SK-N-SH treated with all-trans-retinoic acid at 6 μM for 48 hours (cell line): ENCODE results near the gene AATF.

Experiments used
- ATAC-seq: fragments of 200-7000 bp; cut with Tn5 transposase; 3 replicates; pipeline ENCODE4 v1.9.1; 2020; ENCODE audit warnings: mild to moderate bottlenecking, moderate library complexity
- ARNTL ChIP-seq: fragments of 450-650 bp; formaldehyde crosslinking; IDR thresholded peaks from 2 replicates; pipeline ENCODE4 v1.5.0; 2020; ENCODE audit warnings: low read depth, mild to moderate bottlenecking, moderate library complexity, borderline replicate concordance
- BACH2 ChIP-seq: fragments of 250-450 bp; sonication (Bioruptor Pico); IDR thresholded peaks from 2 replicates; pipeline ENCODE4 v1.9.0; 2021; ENCODE audit warnings: mild to moderate bottlenecking, borderline replicate concordance
- CREB5 ChIP-seq: fragments of 250-450 bp; sonication (Bioruptor Pico); IDR thresholded peaks from 2 replicates; pipeline ENCODE4 v1.5.1; 2020; ENCODE audit warnings: low read depth, mild to moderate bottlenecking, moderate library complexity
- CSDC2 ChIP-seq: fragments of 250-450 bp; sonication (Bioruptor Pico); IDR thresholded peaks from 2 replicates; pipeline ENCODE4 v1.5.0; 2020; ENCODE audit warnings: mild to moderate bottlenecking, moderate library complexity
- ESRRG ChIP-seq: fragments of 250-450 bp; sonication (Bioruptor Pico); IDR thresholded peaks from 2 replicates; pipeline ENCODE4 v1.6.1; 2021; ENCODE audit warnings: mild to moderate bottlenecking
- GLIS3 ChIP-seq: fragments of 250-450 bp; sonication (Bioruptor Pico); IDR thresholded peaks from 2 replicates; pipeline ENCODE4 v1.5.0; 2020; ENCODE audit warnings: mild to moderate bottlenecking, moderate library complexity
- ISL1 ChIP-seq: fragments of 250-450 bp; sonication (Bioruptor Pico); IDR thresholded peaks from 2 replicates; pipeline ENCODE4 v2.1.2; 2022; ENCODE audit warnings: mild to moderate bottlenecking, moderate library complexity
- OSR1 ChIP-seq: fragments of 250-450 bp; sonication (Bioruptor Pico); IDR thresholded peaks from 2 replicates; pipeline ENCODE4 v1.8.0; 2022; ENCODE audit warnings: moderate library complexity, mild to moderate bottlenecking, inconsistent platforms
- PATZ1 ChIP-seq: fragments of 250-450 bp; sonication (Bioruptor Pico); IDR thresholded peaks from 2 replicates; pipeline ENCODE4 v1.8.0; 2020; ENCODE audit warnings: mild to moderate bottlenecking, moderate library complexity, borderline replicate concordance
- POU6F1 ChIP-seq: fragments of 250-450 bp; sonication (Bioruptor Pico); IDR thresholded peaks from 2 replicates; pipeline ENCODE4 v1.8.0; 2021; ENCODE audit warnings: low read depth, mild to moderate bottlenecking, moderate library complexity, borderline replicate concordance
- PPARA ChIP-seq: fragments of 250-450 bp; sonication (Bioruptor Pico); IDR thresholded peaks from 2 replicates; pipeline ENCODE4 v1.5.0; 2020; ENCODE audit warnings: mild to moderate bottlenecking, borderline replicate concordance
- RARB ChIP-seq: fragments of 250-450 bp; sonication (Bioruptor Pico); IDR thresholded peaks from 2 replicates; pipeline ENCODE4 v1.8.0; 2021; ENCODE audit warnings: mild to moderate bottlenecking, moderate library complexity
- SNAI2 ChIP-seq: fragments of 250-450 bp; sonication (Bioruptor Pico); IDR thresholded peaks from 2 replicates; pipeline ENCODE4 v1.5.0; 2020; ENCODE audit warnings: mild to moderate bottlenecking, moderate library complexity
- TCF4 ChIP-seq: fragments of 250-450 bp; sonication (Bioruptor Pico); IDR thresholded peaks from 2 replicates; pipeline ENCODE4 v1.8.0; 2021; ENCODE audit warnings: mild to moderate bottlenecking, moderate library complexity, borderline replicate concordance
- TOX ChIP-seq: fragments of 250-450 bp; sonication (Bioruptor Pico); IDR thresholded peaks from 2 replicates; pipeline ENCODE4 v1.8.0; 2021; ENCODE audit warnings: mild to moderate bottlenecking, moderate library complexity, borderline replicate concordance
- TSHZ2 ChIP-seq: fragments of 250-450 bp; sonication (Bioruptor Pico); IDR thresholded peaks from 2 replicates; pipeline ENCODE4 v1.5.0; 2020; ENCODE audit warnings: mild to moderate bottlenecking, moderate library complexity
- ZC3H10 ChIP-seq: fragments of 250-450 bp; sonication (Bioruptor Pico); IDR thresholded peaks from 2 replicates; pipeline ENCODE4 v1.5.1; 2021; ENCODE audit warnings: mild to moderate bottlenecking, moderate library complexity
- ZFP3 ChIP-seq: fragments of 250-450 bp; sonication (Bioruptor Pico); IDR thresholded peaks from 2 replicates; pipeline ENCODE4 v1.5.0; 2020; ENCODE audit warnings: mild to moderate bottlenecking, moderate library complexity
- ZFP30 ChIP-seq: fragments of 450-650 bp; formaldehyde crosslinking; IDR thresholded peaks from 2 replicates; pipeline ENCODE4 v1.5.0; 2022; ENCODE audit warnings: mild to moderate bottlenecking, moderate library complexity
- ZNF565 ChIP-seq: fragments of 450-650 bp; formaldehyde crosslinking; conservative IDR thresholded peaks from 2 replicates; pipeline ENCODE4 v1.5.0; 2020; ENCODE audit warnings: low read depth, mild to moderate bottlenecking, moderate library complexity
- ZNF70 ChIP-seq: fragments of 450-650 bp; formaldehyde crosslinking; IDR thresholded peaks from 2 replicates; pipeline ENCODE4 v1.5.0; 2020; ENCODE audit warnings: mild to moderate bottlenecking, moderate library complexity
- ZNF8 ChIP-seq: fragments of 450-650 bp; formaldehyde crosslinking; IDR thresholded peaks from 2 replicates; pipeline ENCODE4 v1.5.0; 2020; ENCODE audit warnings: mild to moderate bottlenecking, moderate library complexity

Gene AATF

GRCh38 chr17:37064206-37064605 lies 115.5 kb downstream of the AATF start (continued):
- no peak for TF ChIP-seq TSHZ2
- no peak for TF ChIP-seq ISL1 (CRISPR knock-in tag)
- TF ChIP-seq BACH2 (CRISPR knock-in tag), result no peak
- TF ChIP-seq POU6F1, result no peak
- no peak for TF ChIP-seq ZNF70
- TF ChIP-seq PATZ1, result no peak

- ATAC-seq, result no peak
- no peak for TF ChIP-seq PPARA
Observed at GRCh38 chr17:37064956-37065355, 116.2 kb downstream of the AATF start.

- ATAC-seq, result no peak
- TF ChIP-seq TCF4 (CRISPR knock-in tag) (no peak), OSR1 (CRISPR knock-in tag) (no peak), BACH2 (CRISPR knock-in tag) (no peak), ZNF565 (CRISPR knock-in tag) (no peak), ZFP30 (no peak)
Observed at GRCh38 chr17:37065486-37066321, 117.0 kb downstream of the AATF start.

GRCh38 chr17:37066322-37067255 lies 117.8 kb downstream of the AATF start:
- no peak for ATAC-seq
- no peak for TF ChIP-seq ZNF70
- TF ChIP-seq ZFP3 (CRISPR knock-in tag), result no peak
- no peak for TF ChIP-seq PPARA
- TF ChIP-seq GLIS3 (CRISPR knock-in tag), result no peak
- TF ChIP-seq ZNF565 (CRISPR knock-in tag), result no peak
- no peak for TF ChIP-seq ESRRG
- no peak for TF ChIP-seq ZNF8 (CRISPR knock-in tag)
- TF ChIP-seq POU6F1, result no peak
- no peak for TF ChIP-seq RARB (CRISPR knock-in tag)
- TF ChIP-seq, all 23 proteins: peak for 0

- peak; percentile 96 for ATAC-seq
- TF ChIP-seq ZC3H10, result no peak
- TF ChIP-seq ARNTL (CRISPR knock-in tag), result no peak
- no peak for TF ChIP-seq ZNF565 (CRISPR knock-in tag)
- TF ChIP-seq BACH2 (CRISPR knock-in tag), result no peak
- no peak for TF ChIP-seq CREB5 (CRISPR knock-in tag)
- TF ChIP-seq TCF4 (CRISPR knock-in tag), result no peak
- no peak for TF ChIP-seq POU6F1
- no peak for TF ChIP-seq ZFP3 (CRISPR knock-in tag)
- TF ChIP-seq SNAI2 (CRISPR knock-in tag), result no peak
- TF ChIP-seq ISL1 (CRISPR knock-in tag), result no peak
- no peak for TF ChIP-seq TOX
- TF ChIP-seq CSDC2 (CRISPR knock-in tag), result no peak
- no peak for TF ChIP-seq RARB (CRISPR knock-in tag)
Observed at GRCh38 chr17:37067555-37068111, 118.9 kb downstream of the AATF start.
